Adrenal gland (tissue), 12 donors: Measurements from ENCODE around the gene GSE1. TPM values are rescaled to one million over a fixed set of nuclear protein-coding genes. Genes with fewer than 3 reads are reported as not detected.

Experiments
- DNase-seq, 7 donors: peaks; one replicate each; pipeline ENCODE4 v3.0.0-alpha.2; 2019 to 2020
- H3K27ac ChIP-seq, 5 donors: fragments of 200-600 bp; sonication (generic) in 4 of 5; 1 replicate in 3 of 5; 2 replicates in 2 of 5; pipeline versions ENCODE4 v1.5.1 to v1.8.0; 2016 to 2020; ENCODE audit warnings: mild to moderate bottlenecking in 1 of 5
- H3K27me3 ChIP-seq: fragments of 200-600 bp; 2 replicates; pipeline ENCODE4 v1.8.0; 2021
- H3K36me3 ChIP-seq, 2 donors: fragments of 200-600 bp; replicated peaks in 1 of 2; 1 replicate in 1 of 2; 2 replicates in 1 of 2; pipeline versions ENCODE4 v1.5.1 to v1.8.0; 2018 to 2022
- H3K4me1 ChIP-seq, 2 donors: fragments of 200-600 bp; replicated peaks in 1 of 2; 1 replicate in 1 of 2; 2 replicates in 1 of 2; pipeline versions ENCODE4 v1.5.1 to v1.8.0; 2018 to 2021
- H3K4me3 ChIP-seq, 4 donors: fragments of 200-600 bp; sonication (generic) in 3 of 4; one replicate each; pipeline ENCODE4 v1.5.1; 2016 to 2018
- H3K9me3 ChIP-seq, 3 donors: fragments of 200-600 bp; sonication (generic) in 1 of 3; replicated peaks in 1 of 3; 1 replicate in 2 of 3; 2 replicates in 1 of 3; pipeline versions ENCODE4 v1.5.1 to v1.8.0; 2016 to 2021
- POLR2A ChIP-seq, 2 donors: fragments of 450-650 bp; IDR thresholded peaks; one replicate each; pipeline ENCODE4 v1.6.1; 2017; ENCODE audit warnings: antibody characterized with exemption in 2 of 2, mild to moderate bottlenecking in 2 of 2, moderate library complexity in 1 of 2
- WGBS, 4 donors: extraction: QIAGEN DNeasy Blood & Tissue Kit in 2 of 4; methylation state at CpG; one replicate each; pipeline versions ENCODE4 v1.1.5 to v1.1.7; 2013 to 2017; 5-methylcytosine and 5-hydroxymethylcytosine counted together
- intact Hi-C, 2 donors: fragments of 100-400 bp; cut with DNase I; formaldehyde crosslinking; loops; one replicate each; pipeline versions ENCODE4 v1.14.1 to v1.15.0; 2022 to 2023
- polyA plus RNA-seq, 3 donors: library from polyadenylated mRNA; stranded (reverse); fragments of 200-250 nt in 2 of 3; fragments of 350-450 nt in 1 of 3; fragmentation: Illumina TruSeq in 1 of 3; extraction: RNeasy Lipid Tissue Mini Kit (QIAGEN cat#74804) in 1 of 3; gene quantifications; one replicate each; pipeline ENCODE4 v1.2.3, GENCODE V29; 2013 to 2014
- total RNA-seq, 9 donors: library from RNA; depleted of rRNA in 4 of 9; stranded (reverse); fragments of >200 nt in 4 of 9; fragments of 120-200 nt in 1 of 9; fragmentation: NEBNext Ultra II Directional in 1 of 9; extraction: Animal tissue kit (Norgen Biotek cat#: 25700) in 1 of 9; gene quantifications; one replicate each; pipeline versions ENCODE4 v1.1.0 to v1.2.4, GENCODE V29; 2013 to 2023
- TF ChIP-seq, protein P1 (sequence below), 6 experiments: fragments of 450-650 bp in 4 of 6; fragments of 200-600 bp in 2 of 6; sonication (generic) in 1 of 6; IDR thresholded peaks; 1 replicate in 5 of 6; 2 replicates in 1 of 6; pipeline versions ENCODE4 v1.5.1 to v1.8.0; 2016 to 2021; ENCODE audit warnings: antibody characterized with exemption in 6 of 6, mild to moderate bottlenecking in 2 of 6, moderate library complexity in 1 of 6
- donor health status: healthy with polysubstance abuse.
- donor health status: Bipolar disorder and iron deficiency.
- donor health status: DM: yes; HTN: yes; CAD: no.
- donor health status: DM: no; HTN: no; CAD: no.
- donor health status: DM: no; HTN: no; CAD: no.
- donor health status: DM: yes; HTN: yes; CAD: no.

The GSE1 gene
- total and polyA plus RNA-seq, 12 donors = 7.8 to 99.9 (median 64.8) TPM

DNA sequence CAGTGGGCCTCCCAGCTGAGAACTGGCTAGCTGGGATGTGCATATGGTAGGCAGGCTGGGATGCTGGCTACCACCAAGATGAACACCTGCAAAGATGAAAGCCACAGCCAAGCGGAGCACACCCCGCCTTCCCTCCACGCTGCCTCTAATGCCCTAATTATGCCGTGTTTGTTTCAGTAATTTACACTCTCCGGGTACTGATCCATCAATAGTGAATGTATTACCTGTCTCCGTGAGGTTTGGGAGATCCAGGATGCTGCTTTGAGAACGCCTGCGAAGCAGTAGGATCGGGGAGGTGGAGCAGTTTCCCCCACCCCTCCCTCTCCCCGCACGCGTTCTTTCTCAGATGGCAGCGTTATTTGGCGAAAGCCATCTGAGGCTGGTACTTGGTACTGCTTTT is 28.9 kb upstream of the GSE1 start:
- TF ChIP-seq, protein P1, sequence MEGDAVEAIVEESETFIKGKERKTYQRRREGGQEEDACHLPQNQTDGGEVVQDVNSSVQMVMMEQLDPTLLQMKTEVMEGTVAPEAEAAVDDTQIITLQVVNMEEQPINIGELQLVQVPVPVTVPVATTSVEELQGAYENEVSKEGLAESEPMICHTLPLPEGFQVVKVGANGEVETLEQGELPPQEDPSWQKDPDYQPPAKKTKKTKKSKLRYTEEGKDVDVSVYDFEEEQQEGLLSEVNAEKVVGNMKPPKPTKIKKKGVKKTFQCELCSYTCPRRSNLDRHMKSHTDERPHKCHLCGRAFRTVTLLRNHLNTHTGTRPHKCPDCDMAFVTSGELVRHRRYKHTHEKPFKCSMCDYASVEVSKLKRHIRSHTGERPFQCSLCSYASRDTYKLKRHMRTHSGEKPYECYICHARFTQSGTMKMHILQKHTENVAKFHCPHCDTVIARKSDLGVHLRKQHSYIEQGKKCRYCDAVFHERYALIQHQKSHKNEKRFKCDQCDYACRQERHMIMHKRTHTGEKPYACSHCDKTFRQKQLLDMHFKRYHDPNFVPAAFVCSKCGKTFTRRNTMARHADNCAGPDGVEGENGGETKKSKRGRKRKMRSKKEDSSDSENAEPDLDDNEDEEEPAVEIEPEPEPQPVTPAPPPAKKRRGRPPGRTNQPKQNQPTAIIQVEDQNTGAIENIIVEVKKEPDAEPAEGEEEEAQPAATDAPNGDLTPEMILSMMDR (IDR thresholded peaks at IDR 0.05) = no peak
- TF ChIP-seq POLR2A (IDR thresholded peaks at IDR 0.05) = no peak
- peaks cover 0 to 24% of the 10 kb centered on the region in 2 donors for H3K4me1 ChIP-seq
- no peaks in the 10 kb centered on the region for H3K27me3 ChIP-seq
- 94 to 96% (median 95%) methylated on average over 14 of the region's 14 CpGs for WGBS, 4 donors
- intact Hi-C loops = no loop called here
- no peaks in the 10 kb centered on the region for H3K9me3 ChIP-seq
- DNase-seq = no peak
- H3K36me3 ChIP-seq = no peaks in the 10 kb centered on the region
- H3K27ac ChIP-seq = no peak overlapping the region
- H3K4me3 ChIP-seq = no peak overlapping the region

DNA sequence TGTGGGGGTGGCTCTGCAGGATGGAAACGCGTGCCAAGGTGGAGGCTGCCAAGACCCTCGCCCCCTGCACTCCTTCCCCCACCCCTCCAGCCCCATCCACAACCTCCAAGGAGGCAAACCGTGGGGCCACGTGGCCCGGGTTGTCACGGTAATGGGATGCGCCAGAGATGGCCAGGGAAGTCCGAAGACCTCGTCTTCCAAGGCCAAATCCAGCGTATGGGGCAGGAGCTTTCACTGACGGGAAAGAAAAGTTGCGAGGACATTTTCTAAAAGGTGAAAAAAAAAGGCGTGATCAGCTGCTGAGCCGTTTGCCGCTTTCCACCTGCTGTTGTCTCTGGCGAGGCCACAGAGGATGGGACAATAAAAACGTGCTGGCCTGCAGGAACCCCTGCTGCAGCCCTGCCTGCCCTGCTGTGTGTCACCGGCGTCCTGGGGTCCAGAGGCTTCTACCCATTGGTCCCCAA is 28.3 kb upstream of the GSE1 start:
- intact Hi-C loops = no loop called here
- H3K36me3 ChIP-seq = no peaks in the 10 kb centered on the region
- H3K4me3 ChIP-seq = no peak overlapping the region
- TF ChIP-seq, protein P1 (IDR thresholded peaks at IDR 0.05) = no peak
- TF ChIP-seq POLR2A (IDR thresholded peaks at IDR 0.05) = no peak
- peaks cover 0 to 18% of the 10 kb centered on the region in 2 donors for H3K4me1 ChIP-seq
- no peaks in the 10 kb centered on the region for H3K27me3 ChIP-seq
- no peak overlapping the region for H3K27ac ChIP-seq
- DNase-seq = no peak
- no peaks in the 10 kb centered on the region for H3K9me3 ChIP-seq
- WGBS, 4 donors = 73 to 84% (median 81%) methylated on average over 18 to 20 of the region's 20 CpGs

DNA sequence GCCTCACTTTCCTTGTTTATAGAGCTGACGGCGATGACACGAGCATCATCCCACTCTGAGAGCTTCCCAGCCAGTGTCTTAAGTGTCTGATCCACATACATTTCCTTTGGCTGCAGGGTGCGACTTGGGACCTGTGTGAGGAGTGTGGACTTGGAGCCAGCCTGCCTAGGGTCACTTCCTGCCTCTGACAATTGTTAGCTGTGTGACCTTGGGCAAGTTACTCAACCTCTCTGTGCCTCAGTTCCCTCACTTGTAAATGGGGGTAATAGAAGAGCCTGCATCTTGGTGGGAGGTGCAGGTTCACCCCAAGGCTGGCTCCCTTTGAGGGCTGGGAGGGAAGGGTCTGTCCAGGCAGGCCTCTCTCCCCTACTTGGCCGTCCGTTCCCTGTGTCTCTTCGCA is 27.4 kb upstream of the GSE1 start:
- H3K4me1 ChIP-seq = peaks cover 0 to 13% of the 10 kb centered on the region in 2 donors
- TF ChIP-seq POLR2A (IDR thresholded peaks at IDR 0.05) = no peak
- TF ChIP-seq, protein P1 (IDR thresholded peaks at IDR 0.05) = no peak
- no peak overlapping the region for H3K4me3 ChIP-seq
- WGBS, 4 donors = 90 to 96% (median 93%) methylated on average over 6 to 7 of the region's 7 CpGs
- H3K9me3 ChIP-seq = no peaks in the 10 kb centered on the region
- no peaks in the 10 kb centered on the region for H3K36me3 ChIP-seq
- H3K27me3 ChIP-seq = no peaks in the 10 kb centered on the region
- H3K27ac ChIP-seq = no peak overlapping the region
- no peak for DNase-seq
- intact Hi-C loops = no loop called here

GRCh38 chr16:85586380-85587104 is 26.6 kb upstream of the GSE1 start:
- Histone ChIP-seq H3K4me1 (peaks cover 0 to 13% of the 10 kb centered on the region in 2 donors), H3K4me3 (no peak overlapping the region), H3K36me3 (no peaks in the 10 kb centered on the region), H3K9me3 (no peaks in the 10 kb centered on the region), H3K27me3 (no peaks in the 10 kb centered on the region), H3K27ac (no peak overlapping the region)
- intact Hi-C loops = no loop called here
- 70 to 94% (median 82%) methylated on average over 8 to 31 of the region's 31 CpGs for WGBS, 4 donors
- DNase-seq = peak in 1 of 7 donors; percentile 70
- TF ChIP-seq, protein P1 (IDR thresholded peaks at IDR 0.05) = no peak
- no peak for TF ChIP-seq POLR2A (IDR thresholded peaks at IDR 0.05)
